HepG2 (cell line): Measurements from ENCODE around the gene CAMKMT. TPM values are rescaled to one million over a fixed set of nuclear protein-coding genes. Genes with fewer than 3 reads are reported as not detected.

Source experiments
- ATAC-seq: fragments of 200-7000 bp; cut with Tn5 transposase; 3 replicates; pipeline ENCODE4 v1.9.1; 2020; ENCODE audit warnings: mild to moderate bottlenecking, moderate library complexity
- BruUV-seq: library from RNA; stranded (reverse); fragments of 400-500 nt; replicated peaks from 2 replicates; lab custom pipeline; 2021; lab: Mats Ljungman, UMichigan
- CTCF ChIA-PET: fragments of 300-600 bp; formaldehyde crosslinking; extraction: SDS; loops from one replicate; lab custom pipeline; 2021; ENCODE audit warnings: low total read pairs, inconsistent platforms, low intra/inter-chr PET ratio; lab: Yijun Ruan, JAX
- POLR2A ChIA-PET: fragments of 350-600 bp; sonication (Branson Sonifier 250); formaldehyde crosslinking; loops from one replicate; lab custom pipeline; 2020; ENCODE audit warnings: antibody characterized with exemption, inconsistent platforms; lab: Yijun Ruan, JAX
- DNase-seq: peaks from one replicate; pipeline ENCODE4 v3.0.0-alpha.2; 2015; ENCODE audit warnings: low spot score
- FAIRE-seq: peaks from 3 replicates; lab custom pipeline; 2011; peaks lifted over from hg19 to GRCh38; lab: Jason Lieb, UNC
- H2AFZ ChIP-seq: one replicate; pipeline ENCODE4 v1.6.1; 2011; ENCODE audit warnings: low read length, inconsistent platforms
- H3K27ac ChIP-seq: fragments of 300-600 bp; 3 replicates; pipeline ENCODE4 v1.8.0; 2011; ENCODE audit warnings: mixed run types, mild to moderate bottlenecking, mixed read lengths, low read length, inconsistent platforms; ENCODE audit not compliant: insufficient read depth; ENCODE audit errors: extremely low read length
- H3K27me3 ChIP-seq, 2 experiments: fragments of 200-600 bp in 1 of 2; 2 replicates in 1 of 2; 3 replicates in 1 of 2; pipeline versions ENCODE4 v1.6.0 to v1.8.0; 2011; ENCODE audit warnings: low read length in 2 of 2, mild to moderate bottlenecking in 2 of 2, moderate library complexity in 2 of 2, inconsistent platforms in 1 of 2; ENCODE audit not compliant: insufficient read depth in 2 of 2, control insufficient read depth in 1 of 2
- H3K36me3 ChIP-seq, 2 experiments: fragments of 200-600 bp in 1 of 2; replicated peaks in 1 of 2; 2 replicates in 1 of 2; 3 replicates in 1 of 2; pipeline versions ENCODE4 v1.5.1 to v1.8.0; 2011; ENCODE audit warnings: low read length in 2 of 2, inconsistent platforms in 1 of 2; ENCODE audit not compliant: insufficient read depth in 2 of 2, control insufficient read depth in 1 of 2
- H3K4me1 ChIP-seq: 2 replicates; pipeline ENCODE4 v1.5.1; 2012; ENCODE audit warnings: low read length, inconsistent platforms; ENCODE audit not compliant: insufficient read depth
- H3K4me2 ChIP-seq: 2 replicates; pipeline ENCODE4 v1.6.0; 2011; ENCODE audit warnings: low read depth, low read length, inconsistent platforms
- H3K4me3 ChIP-seq, 3 experiments: fragments of 200-600 bp in 1 of 3; sonication (generic), shearing (Covaris generic) in 1 of 3; replicated peaks in 1 of 3; 2 replicates each; pipeline ENCODE4 v1.5.1; 2011 to 2016; ENCODE audit warnings: low read length in 3 of 3, inconsistent platforms in 2 of 3, low read depth in 2 of 3, mild to moderate bottlenecking in 2 of 3, control low read depth in 1 of 3, mixed read lengths in 1 of 3; ENCODE audit not compliant: insufficient read depth in 1 of 3
- H3K79me2 ChIP-seq: one replicate; pipeline ENCODE4 v1.6.1; 2011; ENCODE audit warnings: low read length, inconsistent platforms; ENCODE audit not compliant: insufficient read depth
- H3K9ac ChIP-seq: 2 replicates; pipeline ENCODE4 v1.6.0; 2011; ENCODE audit warnings: mild to moderate bottlenecking, low read depth, low read length, inconsistent platforms; ENCODE audit not compliant: insufficient read depth
- H3K9me3 ChIP-seq: 2 replicates; pipeline ENCODE4 v1.5.1; 2012; ENCODE audit warnings: mild to moderate bottlenecking, low read length
- H4K20me1 ChIP-seq: 2 replicates; pipeline ENCODE4 v1.6.0; 2011; ENCODE audit warnings: inconsistent platforms, mild to moderate bottlenecking, low read length, moderate library complexity; ENCODE audit not compliant: insufficient read depth
- AGO2 ChIP-seq: fragments of 200-400 bp; formaldehyde crosslinking; optimal IDR thresholded peaks from 2 replicates; pipeline ENCODE3; 2017; ENCODE audit warnings: mild to moderate bottlenecking, low read depth, low read length, moderate library complexity
- ATAD3A ChIP-seq: sonication (generic); formaldehyde crosslinking; IDR thresholded peaks from 2 replicates; pipeline ENCODE4 v1.4.0; 2020; ENCODE audit warnings: missing genetic modification reagents
- KDM6A ChIP-seq: IDR thresholded peaks from 2 replicates; pipeline ENCODE4 v1.6.1; 2016; ENCODE audit warnings: low read depth
- MTF2 ChIP-seq: sonication (generic); formaldehyde crosslinking; IDR thresholded peaks from 2 replicates; pipeline ENCODE4 v1.5.0; 2020; ENCODE audit warnings: missing genetic modification reagents, borderline replicate concordance
- NFIC ChIP-seq: IDR thresholded peaks from 2 replicates; pipeline ENCODE4 v1.6.1; 2012; ENCODE audit warnings: mild to moderate bottlenecking, low read length, inconsistent platforms
- SMAD9 ChIP-seq: sonication (generic); formaldehyde crosslinking; IDR thresholded peaks from 2 replicates; pipeline ENCODE4 v1.5.1; 2020; ENCODE audit warnings: mild to moderate bottlenecking, missing genetic modification reagents
- SSRP1 ChIP-seq: IDR thresholded peaks from 2 replicates; pipeline ENCODE4 v1.6.1; 2016; ENCODE audit warnings: control low read depth
- TOE1 ChIP-seq: sonication (generic); formaldehyde crosslinking; IDR thresholded peaks from 2 replicates; pipeline ENCODE4 v1.4.0; 2020; ENCODE audit warnings: mild to moderate bottlenecking, missing genetic modification reagents
- ZNF20 ChIP-seq: sonication (generic); formaldehyde crosslinking; IDR thresholded peaks from 2 replicates; pipeline ENCODE4 v1.4.0; 2020; ENCODE audit warnings: mild to moderate bottlenecking, moderate library complexity, missing genetic modification reagents
- ZNF253 ChIP-seq: sonication (generic); formaldehyde crosslinking; IDR thresholded peaks from 2 replicates; pipeline ENCODE4 v1.8.0; 2022; ENCODE audit warnings: mild to moderate bottlenecking, missing genetic modification reagents, borderline replicate concordance
- ZNF382 ChIP-seq: sonication (generic); formaldehyde crosslinking; IDR thresholded peaks from 2 replicates; pipeline ENCODE4 v1.5.0; 2020; ENCODE audit warnings: missing genetic modification reagents, mild to moderate bottlenecking, borderline replicate concordance
- ZNF451 ChIP-seq: sonication (generic); formaldehyde crosslinking; IDR thresholded peaks from 2 replicates; pipeline ENCODE4 v1.5.0; 2020; ENCODE audit warnings: mild to moderate bottlenecking, missing genetic modification reagents
- ZNF460 ChIP-seq: sonication (generic); formaldehyde crosslinking; IDR thresholded peaks from 2 replicates; pipeline ENCODE4 v1.5.1; 2020; ENCODE audit warnings: missing genetic modification reagents, mild to moderate bottlenecking, borderline replicate concordance
- ZNF564 ChIP-seq: sonication (generic); formaldehyde crosslinking; IDR thresholded peaks from 2 replicates; pipeline ENCODE4 v1.8.1; 2023; ENCODE audit warnings: mild to moderate bottlenecking, missing genetic modification reagents
- ZNF652 ChIP-seq: IDR thresholded peaks from 2 replicates; pipeline ENCODE4 v1.6.1; 2016; ENCODE audit warnings: low read depth, borderline replicate concordance
- WGBS: methylation state at CpG from one replicate; pipeline ENCODE4 v1.1.6; 2017; ENCODE audit warnings: low lambda C conversion rate; 5-methylcytosine and 5-hydroxymethylcytosine counted together
- in situ Hi-C: cut with HindIII; loops from 2 replicates; pipeline ENCODE4 v1.10.0; 2017; ENCODE audit warnings: low pct_unique_long_range_greater_than_20kb; ENCODE audit not compliant: extremely low pct_ligation_motif_present
- intact Hi-C: fragments of 100-400 bp; cut with micrococcal nuclease; formaldehyde crosslinking; loops from one replicate; pipeline ENCODE4 v1.10.0; 2022; ENCODE audit not compliant: unreplicated experiment
- polyA plus RNA-seq, 8 experiments: library from polyadenylated mRNA; depleted of rRNA in 3 of 8; stranded (reverse) in 7 of 8; unstranded in 1 of 8; fragments of >200 nt; fragmentation: Illumina TruSeq in 4 of 8; extraction: Trizol in 4 of 8; gene quantifications; 2 replicates each; pipeline versions ENCODE4 v1.2.1 to v1.2.3, GENCODE V29; 2011 to 2016; ENCODE audit warnings: low read depth in 4 of 8, missing spikeins in 1 of 8, mixed read lengths in 1 of 8; ENCODE audit not compliant: insufficient read depth in 1 of 8
- total RNA-seq, 5 experiments: library from RNA; depleted of rRNA; stranded (reverse); fragments of >200 nt; fragmentation: Illumina TruSeq; extraction: Trizol; gene quantifications; 2 replicates each; pipeline ENCODE4 v1.2.3, GENCODE V29; 2016; ENCODE audit warnings: low read depth in 1 of 5

Gene CAMKMT
- total and polyA plus RNA-seq, 2 of the 13 experiments (the other 11 are each of a cell fraction or from before 2014, with no cell fraction given), result 6.9 to 20.8 TPM

- DNase-seq, result no peak
- CTCF ChIA-PET, result no interaction called here
- Histone ChIP-seq H3K9ac (no peak overlapping the region), H3K4me2 (no peak overlapping the region), H3K9me3 (no peaks in the 10 kb centered on the region), H3K79me2 (no peaks in the 10 kb centered on the region), H3K4me3 (no peak overlapping the region), H3K36me3 (no peaks in the 10 kb centered on the region), H3K27ac (no peak overlapping the region), H2AFZ (no peak overlapping the region), H3K27me3 (peaks cover 2 to 64% of the 10 kb centered on the region in 2 experiments; a peak in 4 of 5 replicates), H4K20me1 (no peaks in the 10 kb centered on the region), H3K4me1 (no peaks in the 10 kb centered on the region)
- TF ChIP-seq ZNF253 (CRISPR knock-in tag) (no peak), AGO2 (no peak), ZNF382 (no peak), SSRP1 (CRISPR knock-in tag) (no peak), MTF2 (CRISPR knock-in tag) (no peak), ZNF460 (CRISPR knock-in tag) (no peak), ZNF451 (no peak), SMAD9 (CRISPR knock-in tag) (no peak), ZNF564 (CRISPR knock-in tag) (no peak), NFIC (no peak), ATAD3A (CRISPR knock-in tag) (no peak), ZNF20 (CRISPR knock-in tag) (no peak), KDM6A (no peak), ZNF652 (no peak), TOE1 (no peak)
- WGBS, result 83% methylated on average over 23 of the region's 23 CpGs
- intact Hi-C loops (no loop called here), in situ Hi-C loops (no loop called here)
- no peak for ATAC-seq
- no TSS peak for BruUV-seq
- FAIRE-seq, result no peak
- POLR2A ChIA-PET, result no interaction called here
These were observed 439.6 kb downstream of the CAMKMT start for GRCh38 chr2:44801289-44801840.
